Osteoblast (primary cell): ENCODE results near the gene PSD2. TPM values are rescaled to one million over a fixed set of nuclear protein-coding genes. Genes with fewer than 3 reads are reported as not detected.

Experiments used
- DNase-seq: peaks from one replicate; pipeline ENCODE4 v3.0.0; 2011; ENCODE audit warnings: low spot score, mixed read lengths; ENCODE audit not compliant: insufficient read length; ENCODE audit errors: missing footprints
- H2AFZ ChIP-seq: 2 replicates; pipeline ENCODE4 v1.6.0; 2011; ENCODE audit warnings: mild to moderate bottlenecking, low read length
- H3K27ac ChIP-seq: 2 replicates; pipeline ENCODE4 v1.5.1; 2011; ENCODE audit warnings: mild to moderate bottlenecking, low read depth, low read length, moderate library complexity
- H3K27me3 ChIP-seq: 2 replicates; pipeline ENCODE4 v1.6.0; 2012; ENCODE audit warnings: mild to moderate bottlenecking, control low read depth, inconsistent platforms, low read length, moderate library complexity; ENCODE audit not compliant: insufficient read depth
- H3K36me3 ChIP-seq: 2 replicates; pipeline ENCODE4 v1.5.1; 2011; ENCODE audit warnings: mild to moderate bottlenecking, low read length, control low read depth, moderate library complexity; ENCODE audit not compliant: insufficient read depth
- H3K4me1 ChIP-seq: 2 replicates; pipeline ENCODE4 v1.5.1; 2011; ENCODE audit warnings: mild to moderate bottlenecking, low read length, control low read depth, moderate library complexity; ENCODE audit not compliant: insufficient read depth
- H3K4me2 ChIP-seq: 2 replicates; pipeline ENCODE4 v1.6.0; 2011; ENCODE audit warnings: mild to moderate bottlenecking, low read length; ENCODE audit not compliant: insufficient read depth
- H3K4me3 ChIP-seq: fragments of 200-600 bp; sonication (generic); 3 replicates; pipeline ENCODE4 v1.5.1; 2012; ENCODE audit warnings: mild to moderate bottlenecking, low read length, inconsistent platforms; ENCODE audit not compliant: insufficient read depth
- H3K79me2 ChIP-seq: 2 replicates; pipeline ENCODE4 v1.6.0; 2012; ENCODE audit warnings: mild to moderate bottlenecking, low read length, control low read depth, inconsistent platforms; ENCODE audit not compliant: insufficient read depth
- H3K9me3 ChIP-seq: 2 replicates; pipeline ENCODE4 v1.5.1; 2011; ENCODE audit warnings: low read depth, low read length, control low read depth
- H4K20me1 ChIP-seq: 2 replicates; pipeline ENCODE4 v1.6.0; 2012; ENCODE audit warnings: mild to moderate bottlenecking, low read length, control low read depth; ENCODE audit not compliant: insufficient read depth
- CTCF ChIP-seq: IDR thresholded peaks from 2 replicates; pipeline ENCODE4 v1.5.1; 2011; ENCODE audit warnings: mild to moderate bottlenecking, low read depth, low read length, moderate library complexity; ENCODE audit errors: extremely low read depth
- total RNA-seq: library from RNA; depleted of rRNA; stranded (reverse); fragments of >200 nt; gene quantifications from 2 replicates; pipeline ENCODE4 v1.2.3, GENCODE V29; 2012

The PSD2 gene
- total RNA-seq, 1 donor, result 0.36 TPM

- no peaks in the 10 kb centered on the region for H4K20me1 ChIP-seq
- DNase-seq, result peak; percentile 80
- no peak overlapping the region for H2AFZ ChIP-seq
- H3K36me3 ChIP-seq, result no peaks in the 10 kb centered on the region
- H3K4me2 ChIP-seq, result peak overlapping the region; percentile 36
- H3K79me2 ChIP-seq, result no peaks in the 10 kb centered on the region
- H3K9me3 ChIP-seq, result no peaks in the 10 kb centered on the region
- peaks cover 26% of the 10 kb centered on the region for H3K27me3 ChIP-seq
- TF ChIP-seq CTCF, result no peak
- H3K4me1 ChIP-seq, result peaks cover 18% of the 10 kb centered on the region
- peak overlapping the region; percentile 16 for H3K4me3 ChIP-seq
- no peak overlapping the region for H3K27ac ChIP-seq
Measured at GRCh38 chr5:139755892-139756671, 39.5 kb upstream of the PSD2 start.

GRCh38 chr5:139756971-139757370 lies 38.6 kb upstream of the PSD2 start:
- H3K4me2 ChIP-seq, result no peak overlapping the region
- no peaks in the 10 kb centered on the region for H3K79me2 ChIP-seq
- H3K9me3 ChIP-seq, result no peaks in the 10 kb centered on the region
- H3K27me3 ChIP-seq, result peaks cover 26% of the 10 kb centered on the region
- no peak overlapping the region for H3K27ac ChIP-seq
- H3K36me3 ChIP-seq, result no peaks in the 10 kb centered on the region
- no peak for DNase-seq
- TF ChIP-seq CTCF, result no peak
- H4K20me1 ChIP-seq, result no peaks in the 10 kb centered on the region
- H2AFZ ChIP-seq, result no peak overlapping the region
- peaks cover 18% of the 10 kb centered on the region for H3K4me1 ChIP-seq
- no peak overlapping the region for H3K4me3 ChIP-seq

GRCh38 chr5:139757727-139758509 lies 37.7 kb upstream of the PSD2 start:
- Histone ChIP-seq H3K9me3 (no peaks in the 10 kb centered on the region), H3K36me3 (no peaks in the 10 kb centered on the region), H3K79me2 (no peaks in the 10 kb centered on the region), H2AFZ (no peak overlapping the region), H3K27me3 (peaks cover 26% of the 10 kb centered on the region), H4K20me1 (no peaks in the 10 kb centered on the region), H3K4me2 (no peak overlapping the region), H3K4me3 (no peak overlapping the region), H3K4me1 (peaks cover 12% of the 10 kb centered on the region), H3K27ac (no peak overlapping the region)
- no peak for TF ChIP-seq CTCF
- peak; percentile 48 for DNase-seq

- Histone ChIP-seq H3K4me2 (no peak overlapping the region), H3K4me1 (peaks cover 8% of the 10 kb centered on the region), H3K36me3 (no peaks in the 10 kb centered on the region), H3K4me3 (no peak overlapping the region), H3K79me2 (no peaks in the 10 kb centered on the region), H3K9me3 (no peaks in the 10 kb centered on the region), H3K27me3 (peaks cover 32% of the 10 kb centered on the region), H3K27ac (no peak overlapping the region), H2AFZ (no peak overlapping the region), H4K20me1 (peaks cover 2% of the 10 kb centered on the region)
- no peak for TF ChIP-seq CTCF
- peak; percentile 55 for DNase-seq
Measured at GRCh38 chr5:139758510-139759075, 37.0 kb upstream of the PSD2 start.
